ENCODE measurements around the gene E2F2.
A peak's percentile ranks its signal among the peaks of the same experiment; 100 is the strongest.

The E2F2 gene

GRCh38 chr1:23562137-23562876 is 31.3 kb upstream of the E2F2 start:
- peak; percentile 76 for DNase-seq

DNA sequence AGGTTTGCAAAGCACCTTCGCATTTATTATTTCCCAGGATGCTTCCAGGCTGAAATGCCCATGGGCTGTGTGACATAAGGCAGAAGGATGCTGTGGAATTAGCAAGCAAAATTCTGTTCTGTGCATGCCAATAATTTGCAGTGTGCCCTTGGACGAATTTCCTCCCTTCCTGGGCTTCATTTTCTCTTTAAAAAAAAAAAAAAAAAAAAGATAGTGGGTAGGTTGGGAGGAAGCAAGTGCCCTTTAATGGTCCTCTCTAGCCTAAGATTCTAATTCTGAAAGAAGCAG is 30.7 kb upstream of the E2F2 start:
- no peak for DNase-seq

GRCh38 chr1:23561076-23561812 is 30.2 kb upstream of the E2F2 start:
- no peak for DNase-seq

GRCh38 chr1:23559985-23560741 is 29.1 kb upstream of the E2F2 start:
- no peak for DNase-seq

DNA sequence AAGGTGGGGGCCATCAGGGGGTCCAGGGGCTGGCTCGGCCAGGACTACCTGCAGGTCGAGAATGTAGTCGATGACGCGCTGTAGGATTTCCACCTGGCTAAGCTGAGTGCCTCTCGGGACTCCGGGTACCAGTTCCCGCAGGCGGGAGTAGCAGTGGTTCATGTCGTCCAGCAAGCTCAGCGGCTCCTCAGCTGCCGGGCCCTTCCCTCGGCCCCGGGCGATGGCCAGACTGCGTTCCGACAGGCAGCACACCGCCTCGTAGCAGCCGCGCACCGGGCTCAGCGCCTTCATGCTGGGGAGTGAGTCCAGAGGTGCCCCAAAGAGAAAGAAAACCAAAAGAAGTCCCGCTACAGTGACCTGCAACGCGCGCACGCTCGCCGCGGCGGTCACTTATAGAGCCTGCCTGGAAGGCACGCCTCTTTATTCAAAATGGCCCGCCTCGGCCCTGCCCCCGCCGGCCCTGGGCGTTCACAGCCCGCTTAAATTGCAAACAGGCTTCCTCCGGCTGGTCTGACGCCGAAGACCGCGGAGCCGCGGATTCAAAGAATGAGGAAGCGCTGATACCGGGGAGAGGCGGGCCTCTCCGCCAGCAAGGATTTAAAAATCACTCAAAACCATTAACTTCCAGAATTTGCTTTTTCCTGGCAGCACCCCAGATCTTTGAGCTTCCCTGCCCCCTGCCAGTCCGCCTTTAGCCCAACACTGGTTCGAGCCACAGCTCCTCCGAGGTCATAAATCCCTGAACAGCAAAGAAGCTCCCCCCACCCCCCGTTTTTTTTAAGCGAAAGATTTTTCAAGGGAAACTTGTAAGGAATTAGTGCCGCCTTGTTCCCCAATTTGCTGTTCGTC is 28.3 kb upstream of the E2F2 start, which contains the start of gene ID3:
Gene ID3, minus strand, starts transcription at position 366 of the 849 bp plus-strand sequence. Its CDS starts 75 bp downstream, at position 291.
- DNase-seq: peak; percentile 65

DNA sequence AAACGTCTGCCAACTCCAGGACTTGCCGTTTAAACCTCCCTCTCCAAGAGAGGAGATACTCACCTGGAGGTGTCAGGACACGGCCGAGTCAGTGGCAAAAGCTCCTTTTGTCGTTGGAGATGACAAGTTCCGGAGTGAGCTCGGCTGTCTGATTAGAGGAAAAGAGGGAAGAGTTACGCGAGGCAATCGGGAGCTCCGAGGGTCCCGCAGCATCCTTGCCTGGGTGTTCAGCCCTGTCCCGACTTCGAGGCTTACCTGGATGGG is 27.8 kb upstream of the E2F2 start:
- no peak for DNase-seq

GRCh38 chr1:23558140-23558871 is 27.3 kb upstream of the E2F2 start:
- no peak for DNase-seq

DNA sequence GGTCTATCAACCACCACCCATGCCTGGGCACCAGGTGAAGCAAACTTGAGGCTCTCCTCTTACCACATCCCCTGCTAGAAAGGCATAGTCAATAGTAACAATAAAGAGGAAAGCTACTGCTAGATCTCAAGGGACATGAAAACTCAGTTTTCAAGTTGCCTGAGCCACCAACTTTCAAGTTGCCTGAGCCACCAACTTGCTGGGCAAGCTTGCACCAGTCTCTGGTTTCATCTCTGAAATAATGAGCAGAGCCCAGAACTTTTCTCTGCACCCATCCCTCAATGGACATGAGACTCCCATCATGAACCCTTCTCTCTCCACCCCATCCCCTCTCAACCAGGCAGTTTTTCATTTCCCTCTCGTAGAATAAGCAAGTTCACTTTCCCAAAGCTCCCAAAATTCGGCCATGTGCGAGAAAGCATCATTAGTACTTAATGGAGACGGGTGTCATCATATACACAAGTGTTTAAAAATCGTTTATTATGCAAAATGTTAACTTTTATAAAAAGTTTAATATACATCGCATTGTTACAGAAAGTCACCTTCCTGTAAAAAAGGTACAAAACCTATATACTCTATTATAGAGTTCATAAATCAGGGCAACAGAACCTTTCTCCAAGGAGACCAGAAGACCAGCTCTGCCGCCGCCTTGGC is 26.6 kb upstream of the E2F2 start:
- DNase-seq: no peak

DNA sequence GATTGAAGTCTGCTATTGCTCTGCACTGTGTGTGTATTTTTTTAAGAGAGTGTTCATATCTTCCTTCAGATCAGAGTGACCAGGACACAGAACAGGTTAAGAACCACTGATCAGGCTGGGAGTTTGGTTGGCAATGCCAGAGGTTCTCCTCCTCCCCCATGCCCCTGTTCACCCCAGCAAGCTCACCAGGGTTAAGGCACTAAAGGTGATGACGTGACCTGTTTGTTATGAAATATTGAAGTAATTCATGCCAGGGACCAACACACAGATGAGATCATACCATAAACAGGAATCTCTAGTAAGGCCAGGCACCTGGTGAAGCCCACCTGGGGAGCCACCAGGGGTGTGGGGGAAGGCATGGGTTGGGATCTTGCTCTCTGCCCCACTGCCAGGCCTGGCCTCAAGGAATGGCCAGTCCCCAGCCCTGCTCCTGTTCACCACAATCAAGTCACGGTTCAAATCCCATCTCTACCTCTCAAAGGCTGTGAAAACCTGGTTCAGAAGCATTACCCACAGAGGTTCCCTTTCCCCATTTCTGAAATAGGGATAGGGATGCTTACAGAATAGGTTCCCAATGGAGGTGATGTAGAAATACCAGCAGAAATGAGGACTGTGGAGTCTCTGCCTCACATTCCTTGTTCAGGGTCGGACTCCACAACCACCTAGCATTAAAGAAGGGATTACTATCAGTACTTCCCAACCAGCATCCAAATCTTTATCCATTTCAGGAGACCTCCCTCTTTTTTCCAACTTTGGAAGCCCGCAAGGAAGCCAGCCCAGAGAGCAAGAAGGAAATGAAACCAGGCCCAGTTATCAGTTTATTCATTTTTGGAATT is 25.8 kb upstream of the E2F2 start:
- DNase-seq: no peak

DNA sequence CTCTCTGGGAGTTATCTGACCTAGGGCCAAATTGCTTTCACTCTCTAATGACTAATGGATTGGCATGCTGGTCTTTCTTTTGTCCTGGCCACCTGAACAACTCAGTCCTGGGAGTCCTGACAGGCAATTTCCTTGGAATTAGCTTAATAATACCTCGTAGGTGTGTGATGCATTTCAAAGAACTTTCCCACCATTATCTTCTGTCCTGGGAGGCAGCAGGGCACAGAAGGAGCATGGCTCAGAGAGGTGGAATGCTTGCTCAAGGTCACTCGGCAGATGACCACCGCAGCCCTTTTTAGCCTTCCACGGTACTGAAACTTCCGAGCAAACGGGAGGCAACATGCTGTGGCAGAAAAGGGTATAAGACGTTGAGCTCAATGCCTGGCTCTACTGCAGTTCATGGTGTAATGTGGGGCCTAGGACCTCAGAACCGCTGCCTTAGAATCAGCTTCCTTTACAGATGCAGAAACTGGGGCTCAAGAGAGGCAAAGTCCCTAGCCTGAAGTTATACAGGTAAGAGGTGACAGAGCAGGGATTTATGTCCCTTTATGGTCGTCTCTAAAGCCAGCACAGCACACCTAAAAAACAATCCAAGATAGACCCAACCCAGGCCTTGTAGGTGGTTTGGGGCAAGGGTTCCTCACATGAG is 25.1 kb upstream of the E2F2 start:
- no peak for DNase-seq

DNA sequence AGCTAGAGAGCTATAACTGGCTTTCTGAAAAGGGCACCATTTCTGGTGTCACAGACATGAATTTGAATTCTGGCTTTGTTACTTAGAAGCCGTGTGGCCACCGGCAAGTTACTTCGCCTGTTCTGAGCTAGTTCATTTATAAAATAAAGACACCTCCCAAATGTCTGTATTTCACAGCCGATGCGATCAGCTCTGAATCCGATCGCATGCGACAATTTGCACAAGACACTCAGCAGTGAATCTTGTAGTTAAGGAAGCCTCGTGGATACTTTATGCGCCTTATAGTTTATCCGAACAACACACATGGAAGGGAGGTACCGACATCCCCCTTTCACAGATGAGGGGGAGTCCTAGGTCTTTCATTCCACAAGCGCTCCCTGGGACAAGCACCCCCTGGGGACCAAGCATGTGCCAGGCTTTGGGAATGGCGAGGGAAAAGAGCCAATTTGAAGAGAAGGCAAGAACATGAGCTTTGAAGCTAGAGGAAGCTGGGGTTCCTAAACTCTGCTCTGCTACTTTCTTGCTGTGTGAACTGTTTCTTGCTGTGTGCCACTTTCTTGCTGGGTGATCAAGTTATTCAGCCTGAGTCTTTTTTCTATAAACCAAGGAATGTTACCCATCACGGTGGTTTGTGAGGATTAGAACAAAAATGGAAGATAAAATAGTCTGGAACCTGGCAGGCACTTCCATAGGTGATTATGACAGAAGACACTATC is 24.4 kb upstream of the E2F2 start:
- DNase-seq: no peak

DNA sequence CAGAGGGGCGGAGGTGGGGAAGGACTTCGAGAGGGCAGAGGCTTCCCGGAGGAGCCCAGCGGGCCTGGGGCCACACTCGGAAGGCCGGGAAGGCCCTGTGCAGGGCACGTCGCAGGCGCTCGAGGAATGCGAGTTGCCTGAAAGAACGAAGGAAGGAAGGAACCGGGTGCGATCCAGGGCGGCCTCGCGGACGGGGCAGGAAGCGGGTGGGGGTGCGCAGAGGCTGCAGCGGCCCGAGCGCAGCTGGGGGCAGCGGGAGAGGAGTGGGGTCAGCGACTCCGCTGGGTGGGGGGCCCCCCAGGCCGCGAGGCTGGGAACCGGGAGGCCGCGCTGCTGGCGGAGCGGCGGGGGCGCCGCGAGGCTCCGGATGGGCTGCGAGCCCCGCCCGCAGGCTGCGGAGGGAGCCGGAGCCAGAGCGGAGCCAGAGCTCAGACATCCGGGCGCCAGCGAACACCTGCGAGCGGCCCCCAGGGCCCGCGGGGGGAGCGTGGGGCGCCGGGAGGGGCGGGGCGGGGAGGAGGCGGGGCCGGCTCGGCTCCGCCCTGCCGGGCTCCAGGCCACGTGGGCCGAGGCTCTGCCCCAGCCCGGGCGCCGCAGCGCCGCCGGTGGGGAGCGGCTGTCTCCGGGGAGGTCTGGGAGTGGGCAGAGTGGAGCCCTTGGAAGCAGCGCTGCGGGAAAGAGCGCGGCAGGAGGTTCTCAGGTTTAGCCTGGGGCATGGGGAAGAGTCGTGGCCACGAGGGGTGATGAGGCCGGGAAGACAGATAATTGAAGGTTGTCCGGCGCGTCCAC is 23.6 kb upstream of the E2F2 start:
- peak; percentile 69 for DNase-seq

DNA sequence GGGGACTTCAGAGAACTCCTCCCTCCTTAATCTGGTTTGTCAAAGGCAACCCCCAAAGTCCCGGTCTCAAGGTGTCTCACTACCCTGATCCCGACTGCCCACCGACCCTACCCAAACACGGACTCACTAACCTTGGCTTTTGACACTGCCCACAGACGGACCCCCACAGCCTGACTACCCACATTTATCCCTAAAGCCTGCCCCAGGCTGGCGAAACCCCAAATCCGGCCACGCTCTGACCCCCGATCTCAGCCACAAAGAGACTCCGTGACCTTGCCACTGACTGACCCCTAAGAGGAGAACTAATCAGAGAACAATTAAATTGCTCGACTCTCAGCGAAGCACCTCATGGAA is 23.1 kb upstream of the E2F2 start:
- DNase-seq: no peak

DNA sequence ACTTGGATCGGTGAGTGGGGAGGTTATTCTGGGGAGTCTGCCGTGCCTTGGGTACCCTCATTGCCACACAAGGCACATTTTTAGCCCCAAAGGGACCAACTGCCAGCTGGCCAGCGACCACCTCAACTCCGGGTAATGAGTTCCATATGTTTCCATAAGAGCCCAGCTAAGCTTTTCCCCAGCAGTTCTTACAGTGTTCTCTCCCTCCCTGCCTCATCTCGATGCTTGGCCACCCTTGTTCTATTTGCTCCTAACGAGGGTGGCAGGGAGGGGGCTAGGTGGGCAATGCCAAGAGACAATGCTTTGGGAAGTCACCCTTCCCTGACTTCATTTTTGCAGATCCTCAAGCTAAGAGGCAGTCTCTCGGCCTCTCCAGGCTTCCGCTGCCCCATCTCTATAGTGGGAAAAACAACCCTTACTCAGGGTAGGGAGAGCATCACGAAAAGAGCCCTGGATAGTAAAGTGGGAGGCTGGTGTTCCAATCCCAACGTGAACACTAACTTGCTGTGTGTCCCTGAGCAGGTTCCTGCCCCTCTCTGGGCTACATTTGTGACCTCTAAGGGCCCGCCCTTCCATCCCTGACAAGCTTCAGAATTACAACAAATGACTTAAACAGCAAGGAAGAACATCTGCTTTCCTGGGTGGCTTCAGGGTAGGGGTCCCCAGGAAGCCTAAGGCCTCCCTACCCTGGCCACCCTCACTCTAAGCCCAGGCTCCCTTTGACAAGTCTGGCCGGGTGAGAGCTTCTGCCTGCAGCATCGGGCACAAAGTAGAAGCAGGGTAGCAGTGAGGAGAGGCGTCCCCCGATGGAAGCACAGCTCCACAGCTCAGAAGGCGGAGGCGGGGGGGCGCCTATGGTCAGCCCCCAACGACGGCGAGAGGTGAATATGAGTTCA is 22.4 kb upstream of the E2F2 start:
- DNase-seq: no peak

DNA sequence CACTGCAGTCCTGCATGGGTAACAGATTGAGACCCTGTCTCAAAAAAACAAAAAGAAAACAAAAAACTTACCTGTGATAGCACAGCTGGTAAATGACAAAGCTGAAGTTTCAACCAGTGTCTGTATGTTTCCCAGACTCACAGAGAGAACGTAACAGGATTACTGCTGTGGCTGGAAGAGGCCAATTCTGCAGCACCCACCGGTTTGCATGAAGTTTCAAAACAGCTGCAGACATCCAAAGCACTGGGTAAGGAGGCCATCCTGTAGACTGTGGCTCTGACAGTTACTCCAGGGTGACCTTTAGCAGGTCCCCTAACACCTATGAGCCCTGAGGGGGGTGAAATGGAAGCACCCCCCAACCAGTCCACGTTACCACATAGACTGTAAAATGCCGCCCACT is 20.8 kb upstream of the E2F2 start:
- no peak for DNase-seq

- DNase-seq: no peak
Measured at GRCh38 chr1:23548704-23549143, 17.7 kb upstream of the E2F2 start.

DNA sequence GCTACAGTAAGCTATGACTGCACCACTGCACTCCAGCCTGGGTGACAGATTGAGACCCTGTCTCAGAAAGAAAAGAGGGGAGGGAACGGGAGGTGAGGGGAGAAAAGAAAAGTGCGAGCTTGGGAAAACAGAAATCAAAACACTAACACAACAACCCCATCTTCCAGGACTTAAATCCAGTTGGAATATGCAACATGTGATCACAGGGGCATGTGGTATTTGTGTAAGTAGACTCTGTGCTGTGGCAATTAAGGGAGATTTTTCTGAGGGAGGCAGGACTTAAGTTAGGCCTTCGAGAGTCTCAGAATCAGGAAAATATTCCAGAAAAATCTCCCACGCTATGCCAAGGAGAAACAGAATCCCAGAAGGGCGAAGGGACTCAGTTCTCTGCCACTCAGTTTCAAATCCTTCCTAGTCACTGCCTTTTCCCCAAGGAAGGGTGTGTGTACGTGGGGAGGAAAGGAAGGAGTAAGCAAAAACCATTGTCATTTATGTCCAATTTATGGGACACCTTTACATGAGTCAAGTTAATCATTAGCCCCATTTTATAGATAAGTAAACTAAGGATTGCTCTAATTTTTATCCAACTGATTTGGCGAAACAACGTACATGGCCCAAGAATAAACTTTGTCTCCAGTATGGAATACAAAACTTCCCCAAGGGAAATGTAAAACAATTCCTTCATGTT is 16.0 kb upstream of the E2F2 start:
- DNase-seq: no peak

Data from NCI-H774 (cell line).